Thymus (tissue), 11 donors: ENCODE results near the gene CDH15. TPM values are rescaled to one million over a fixed set of nuclear protein-coding genes. Genes with fewer than 3 reads are reported as not detected.
"Not testable (repeated sequence)": the region's sequence is repeated elsewhere in the genome, so short reads cannot be mapped to it uniquely, and the experiment has no call there.

Experiments
- DNase-seq, 9 donors: peaks; one replicate each; pipeline ENCODE4 v3.0.0-alpha.2; 2013; ENCODE audit warnings: low spot score in 9 of 9, low read depth in 6 of 9, missing footprints in 1 of 9
- H3K27ac ChIP-seq, 2 donors: one replicate each; pipeline ENCODE4 v1.5.1; 2013; ENCODE audit warnings: control low read depth in 1 of 2, low read depth in 1 of 2, low read length in 1 of 2, mild to moderate bottlenecking in 1 of 2, moderate library complexity in 1 of 2
- H3K27me3 ChIP-seq, 2 donors: one replicate each; pipeline ENCODE4 v1.5.1; 2013; ENCODE audit warnings: low read length in 1 of 2; ENCODE audit not compliant: control insufficient read depth in 2 of 2, insufficient read depth in 1 of 2
- H3K36me3 ChIP-seq, 2 donors: one replicate each; pipeline ENCODE4 v1.5.1; 2013; ENCODE audit warnings: low read length in 1 of 2, mild to moderate bottlenecking in 1 of 2, moderate library complexity in 1 of 2; ENCODE audit not compliant: control insufficient read depth in 2 of 2, insufficient read depth in 2 of 2
- H3K4me1 ChIP-seq, 2 donors: one replicate each; pipeline ENCODE4 v1.5.1; 2013; ENCODE audit warnings: low read length in 2 of 2; ENCODE audit not compliant: control insufficient read depth in 2 of 2, insufficient read depth in 2 of 2
- H3K4me3 ChIP-seq, 2 donors: one replicate each; pipeline ENCODE4 v1.5.1; 2013; ENCODE audit warnings: low read length in 2 of 2, control low read depth in 1 of 2, mild to moderate bottlenecking in 1 of 2
- H3K9me3 ChIP-seq, 2 donors: one replicate each; pipeline ENCODE4 v1.5.1; 2013; ENCODE audit warnings: low read length in 1 of 2, mild to moderate bottlenecking in 1 of 2; ENCODE audit not compliant: control insufficient read depth in 2 of 2, insufficient read depth in 1 of 2
- WGBS: extraction: QIAGEN DNeasy Blood & Tissue Kit; methylation state at CpG from one replicate; pipeline ENCODE4 v1.1.7; 2013; 5-methylcytosine and 5-hydroxymethylcytosine counted together
- polyA plus RNA-seq: library from polyadenylated mRNA; stranded (reverse); fragments of 200-250 nt; gene quantifications from one replicate; pipeline ENCODE4 v1.2.3, GENCODE V29; 2013
- total RNA-seq: library from RNA; stranded (reverse); fragments of 120-200 nt; gene quantifications from one replicate; pipeline ENCODE4 v1.2.4, GENCODE V29; 2013
- donor health status: healthy.

CDH15 gene
- total and polyA plus RNA-seq, 2 donors: 0.19 to 0.23 TPM

- DNase-seq: no peak
- H3K4me3 ChIP-seq: no peak overlapping the region
- H3K27ac ChIP-seq: no peak overlapping the region
- H3K9me3 ChIP-seq: no peaks in the 10 kb centered on the region
- H3K36me3 ChIP-seq: no peaks in the 10 kb centered on the region
- H3K27me3 ChIP-seq: peaks cover 0 to 52% of the 10 kb centered on the region in 2 donors
- 96% methylated on average over 25 of the region's 25 CpGs for WGBS
- no peaks in the 10 kb centered on the region for H3K4me1 ChIP-seq
Measured at GRCh38 chr16:89179656-89180315, 8.2 kb downstream of the CDH15 start.

- Histone ChIP-seq H3K9me3 (peaks cover 1 to 5% of the 10 kb centered on the region in 2 donors), H3K4me1 (no peaks in the 10 kb centered on the region), H3K27me3 (peaks cover 0 to 40% of the 10 kb centered on the region in 2 donors), H3K27ac (no peak overlapping the region), H3K36me3 (no peaks in the 10 kb centered on the region), H3K4me3 (no peak overlapping the region)
- DNase-seq: no peak
- WGBS: 75% methylated on average over 13 of the region's 13 CpGs
Measured at GRCh38 chr16:89183463-89183862, 11.9 kb downstream of the CDH15 start.

DNA sequence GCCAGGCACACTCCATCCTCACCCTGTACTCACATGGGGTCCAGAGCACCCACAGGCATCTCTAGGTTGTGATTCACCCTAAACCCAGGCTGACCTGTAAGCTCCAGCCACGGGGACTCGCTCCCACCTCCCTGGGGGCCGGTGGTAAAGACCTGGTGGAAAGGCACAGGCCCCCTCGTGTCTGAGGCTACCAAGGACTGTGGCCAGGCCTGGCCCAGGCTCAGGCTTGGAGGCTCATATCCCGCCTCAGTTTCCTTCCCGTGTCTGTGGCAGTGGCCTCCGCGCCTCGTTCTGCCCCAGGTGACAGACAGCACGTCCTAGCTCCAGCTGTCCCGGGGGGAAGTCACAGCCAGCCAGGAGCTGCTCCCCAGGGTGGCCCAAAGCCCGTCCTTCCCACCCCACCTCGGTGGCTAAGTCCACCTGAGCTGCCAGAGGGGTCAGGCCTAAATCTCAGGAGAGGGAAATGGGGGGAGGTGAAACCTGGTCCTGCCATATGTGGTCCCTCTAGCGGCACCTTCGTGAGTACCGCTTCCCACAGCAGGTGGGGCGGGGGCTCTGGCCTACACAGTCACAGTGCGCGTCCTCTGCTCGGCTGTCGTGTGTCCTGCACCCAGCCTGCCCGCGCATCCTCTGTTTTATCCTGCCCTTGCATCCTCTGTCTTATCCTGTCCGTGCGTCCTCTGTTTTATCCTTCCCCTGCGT, 12.6 kb downstream of the CDH15 start:
- WGBS: 89% methylated on average over 26 of the region's 26 CpGs
- Histone ChIP-seq H3K27me3 (peaks cover 0 to 37% of the 10 kb centered on the region in 2 donors), H3K27ac (no peak overlapping the region), H3K4me3 (no peak overlapping the region), H3K4me1 (no peaks in the 10 kb centered on the region), H3K9me3 (peaks cover 1 to 5% of the 10 kb centered on the region in 2 donors), H3K36me3 (no peaks in the 10 kb centered on the region)
- no peak for DNase-seq

DNA sequence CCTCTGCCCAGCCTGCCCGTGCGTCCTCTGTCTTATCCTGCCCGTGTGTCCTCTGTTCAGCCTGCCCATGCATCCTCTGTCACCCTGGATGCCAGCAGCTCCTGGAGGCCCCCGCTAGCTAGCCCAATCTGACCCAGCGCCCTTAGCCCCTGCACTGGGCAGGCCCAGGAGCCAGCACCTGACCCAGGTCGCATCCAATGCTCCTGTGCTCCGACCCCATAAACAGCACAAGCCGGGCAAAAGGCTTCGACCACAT, 13.1 kb downstream of the CDH15 start:
- Histone ChIP-seq H3K4me3 (no peak overlapping the region), H3K9me3 (peaks cover 1 to 5% of the 10 kb centered on the region in 2 donors), H3K4me1 (no peaks in the 10 kb centered on the region), H3K36me3 (no peaks in the 10 kb centered on the region), H3K27ac (no peak overlapping the region), H3K27me3 (peaks cover 0 to 38% of the 10 kb centered on the region in 2 donors)
- no peak for DNase-seq
- 92% methylated on average over 9 of the region's 9 CpGs for WGBS

GRCh38 chr16:89184933-89185794, 13.6 kb downstream of the CDH15 start:
- Histone ChIP-seq H3K4me1 (no peaks in the 10 kb centered on the region), H3K4me3 (no peak overlapping the region), H3K9me3 (peaks cover 1 to 5% of the 10 kb centered on the region in 2 donors), H3K36me3 (no peaks in the 10 kb centered on the region), H3K27me3 (peaks cover 0 to 39% of the 10 kb centered on the region in 2 donors), H3K27ac (no peak overlapping the region)
- WGBS: 86% methylated on average over 48 of the region's 48 CpGs
- no peak for DNase-seq

DNA sequence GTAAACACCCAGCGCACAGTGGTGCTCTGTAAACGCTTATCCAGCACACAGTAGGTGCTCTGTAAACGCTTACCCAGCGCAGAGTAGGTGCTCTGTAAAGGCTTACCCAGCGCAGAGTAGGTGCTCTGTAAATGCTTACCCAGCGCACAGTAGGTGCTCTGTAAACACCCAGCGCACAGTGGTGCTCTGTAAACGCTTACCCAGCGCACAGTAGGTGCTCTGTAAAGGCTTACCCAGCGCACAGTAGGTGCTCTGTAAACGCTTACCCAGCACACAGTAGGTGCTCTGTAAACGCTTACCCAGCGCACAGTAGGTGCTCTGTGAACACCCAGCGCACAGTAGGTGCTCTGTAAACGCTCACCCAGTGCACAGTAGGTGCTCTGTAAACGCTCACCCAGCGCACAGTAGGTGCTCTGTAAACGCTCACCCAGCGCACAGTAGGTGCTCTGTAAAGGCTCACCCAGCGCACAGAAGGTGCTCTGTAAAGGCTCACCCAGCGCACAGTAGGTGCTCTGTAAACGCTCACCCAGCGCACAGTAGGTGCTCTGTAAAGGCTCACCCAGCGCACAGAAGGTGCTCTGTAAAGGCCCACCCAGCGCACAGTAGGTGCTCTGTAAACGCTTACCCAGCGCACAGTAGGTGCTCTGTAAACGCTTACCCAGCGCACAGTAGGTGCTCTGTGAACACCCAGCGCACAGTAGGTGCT, 14.5 kb downstream of the CDH15 start:
- not testable (repeated sequence) for H3K36me3 ChIP-seq, DNase-seq, H3K9me3 ChIP-seq, H3K4me3 ChIP-seq, H3K4me1 ChIP-seq, H3K27ac ChIP-seq
- WGBS: 96% methylated on average over 30 of the region's 30 CpGs
- peaks cover 4 to 44% of the 10 kb centered on the region in 2 donors for H3K27me3 ChIP-seq

- not testable (repeated sequence) for DNase-seq, H3K9me3 ChIP-seq, H3K27ac ChIP-seq, H3K4me1 ChIP-seq, H3K36me3 ChIP-seq, H3K4me3 ChIP-seq
- 94% methylated on average over 20 of the region's 20 CpGs for WGBS
- peaks cover 9 to 50% of the 10 kb centered on the region in 2 donors for H3K27me3 ChIP-seq
Measured at GRCh38 chr16:89186593-89187031, 15.1 kb downstream of the CDH15 start.

GRCh38 chr16:89187032-89187769, 15.7 kb downstream of the CDH15 start:
- Histone ChIP-seq H3K4me3 (no peak overlapping the region), H3K36me3 (no peaks in the 10 kb centered on the region), H3K27ac (no peak overlapping the region), H3K4me1 (no peaks in the 10 kb centered on the region), H3K9me3 (peaks cover 1 to 5% of the 10 kb centered on the region in 2 donors), H3K27me3 (peaks cover 15 to 56% of the 10 kb centered on the region in 2 donors)
- peak in 1 of 9 donors; percentile 47 for DNase-seq
- WGBS: 63% methylated on average over 19 of the region's 19 CpGs
